DMS79 treated with DMSO at 0.1 percent for 48 hours (cell line): Measurements from ENCODE around the gene TOP2A.
A peak's percentile ranks its signal among the peaks of the same experiment; 100 is the strongest.

Experiments used
- DNase-seq: peaks from one replicate; lab custom pipeline; 2025; lab: John Stamatoyannopoulos, UW

The TOP2A gene

DNA sequence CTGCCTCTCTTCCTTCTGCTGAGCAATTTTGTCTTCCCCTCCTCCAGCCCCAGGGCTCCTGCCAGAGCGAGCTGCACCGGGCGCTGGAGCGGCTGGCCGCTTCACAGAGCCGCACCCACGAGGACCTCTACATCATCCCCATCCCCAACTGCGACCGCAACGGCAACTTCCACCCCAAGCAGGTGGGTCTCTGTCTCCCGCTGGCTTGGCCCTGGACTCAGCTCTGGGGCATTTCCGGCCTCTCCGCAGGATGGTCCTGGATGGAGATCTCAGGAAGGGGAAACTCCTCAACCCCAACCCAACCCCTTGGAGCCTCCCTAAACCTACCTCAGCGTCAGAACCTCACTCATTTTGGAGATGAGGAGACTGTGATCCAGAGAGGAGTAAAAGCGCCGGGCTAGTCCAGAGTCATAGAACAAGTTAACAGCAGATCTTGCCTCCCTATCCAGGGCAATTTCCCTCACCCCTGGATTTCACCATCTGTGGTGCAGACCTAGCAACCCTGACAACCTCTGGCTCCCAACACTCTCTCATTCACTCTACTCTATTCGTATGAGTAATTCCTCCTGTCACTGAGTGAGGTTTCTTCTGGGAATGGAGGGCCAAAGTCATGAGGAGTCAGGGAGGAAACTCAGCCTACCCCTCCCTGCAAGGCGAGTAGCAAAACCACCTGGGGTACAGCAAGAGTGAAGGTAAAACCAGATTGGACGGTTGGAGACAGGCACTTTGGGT, 36.4 kb upstream of the TOP2A start:
- no peak for DNase-seq

DNA sequence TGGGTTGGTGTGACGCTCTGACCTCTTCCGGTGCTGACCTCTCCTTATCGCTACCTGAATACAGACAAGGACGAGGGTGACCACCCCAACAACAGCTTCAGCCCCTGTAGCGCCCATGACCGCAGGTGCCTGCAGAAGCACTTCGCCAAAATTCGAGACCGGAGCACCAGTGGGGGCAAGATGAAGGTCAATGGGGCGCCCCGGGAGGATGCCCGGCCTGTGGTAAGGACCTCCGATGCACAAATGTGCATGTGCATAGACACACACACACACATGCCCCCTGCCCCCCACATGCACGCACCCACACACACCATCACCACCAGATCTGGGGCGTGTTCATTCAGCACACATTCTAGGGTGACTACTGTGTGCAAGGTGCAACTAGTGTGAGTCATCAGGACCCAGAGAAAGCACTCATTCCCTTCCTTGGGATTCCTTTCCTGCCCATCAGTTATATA, 35.3 kb upstream of the TOP2A start:
- no peak for DNase-seq

- DNase-seq, result no peak
These were observed 34.6 kb upstream of the TOP2A start for GRCh38 chr17:40452216-40452787.

DNA sequence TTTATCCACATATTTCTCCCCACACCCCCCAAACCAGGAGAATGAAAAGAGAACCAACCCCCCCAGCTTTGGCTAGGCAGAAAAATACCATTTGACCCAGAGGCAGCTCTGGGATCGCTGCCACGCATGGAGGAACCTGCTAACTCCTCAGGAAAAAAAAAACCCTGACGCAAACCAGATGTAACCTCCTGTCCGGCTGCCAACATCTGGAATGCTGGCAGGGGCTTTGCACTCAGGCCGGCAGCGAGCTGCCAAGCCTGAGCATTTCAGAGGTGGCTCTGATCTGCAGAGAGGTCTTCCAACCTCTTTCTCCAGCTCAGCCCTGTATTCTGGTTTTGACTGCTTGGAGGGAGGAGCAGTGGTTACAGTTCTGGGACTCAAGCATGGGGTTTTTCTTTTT, 33.7 kb upstream of the TOP2A start:
- DNase-seq, result no peak

GRCh38 chr17:40450175-40450574, 32.5 kb upstream of the TOP2A start:
- no peak for DNase-seq

DNA sequence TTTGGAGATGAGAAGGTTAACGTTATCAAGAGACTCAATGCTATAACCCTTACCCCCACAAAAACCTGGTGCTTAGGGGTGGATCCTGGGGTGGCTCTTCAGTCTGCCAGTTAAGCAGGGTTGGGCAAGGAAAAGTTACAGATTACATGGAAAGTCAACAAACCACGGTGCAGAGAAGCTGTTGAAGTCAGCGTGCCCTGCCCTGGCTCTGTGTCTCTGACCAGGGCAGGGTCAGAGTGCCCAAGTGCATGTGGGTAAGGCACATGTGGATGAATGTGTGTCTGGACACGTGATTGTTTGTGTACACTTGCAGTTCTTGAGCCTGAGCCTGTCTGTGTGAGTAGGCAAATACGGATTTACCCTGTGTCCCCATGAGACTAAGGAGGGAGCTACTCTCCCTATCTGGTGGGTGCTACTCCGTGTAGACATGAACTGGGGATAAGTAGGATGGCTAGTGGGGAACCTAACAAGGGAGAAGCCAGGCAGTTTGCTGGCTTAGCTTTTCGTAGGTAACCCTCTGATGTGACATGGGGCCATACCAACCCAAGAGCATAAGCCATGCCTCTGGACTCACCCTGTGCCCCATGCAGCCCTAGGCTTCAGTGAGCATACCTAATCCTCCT, 31.1 kb upstream of the TOP2A start:
- DNase-seq, result no peak

DNA sequence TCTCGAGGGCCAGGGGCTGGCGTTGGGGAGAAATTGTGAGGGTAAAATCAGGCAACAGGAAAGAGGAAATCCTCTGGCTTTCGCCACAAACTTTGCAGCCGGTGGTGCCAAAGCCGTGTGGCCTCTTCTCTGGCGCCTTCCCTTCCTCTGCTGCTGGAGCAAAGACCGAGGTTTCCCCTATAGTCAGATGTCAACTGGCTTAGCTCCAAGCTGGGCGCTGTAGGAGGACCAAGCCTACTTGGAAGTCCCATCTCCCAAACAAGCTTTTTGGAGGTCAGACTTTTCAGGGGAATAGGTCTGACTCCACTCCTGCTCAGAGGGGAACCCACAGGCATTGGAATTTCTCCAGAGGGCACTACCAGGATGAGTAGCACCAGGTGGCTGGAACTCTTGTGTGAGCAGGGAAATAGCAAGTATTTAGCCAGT, 30.5 kb upstream of the TOP2A start:
- no peak for DNase-seq

DNA sequence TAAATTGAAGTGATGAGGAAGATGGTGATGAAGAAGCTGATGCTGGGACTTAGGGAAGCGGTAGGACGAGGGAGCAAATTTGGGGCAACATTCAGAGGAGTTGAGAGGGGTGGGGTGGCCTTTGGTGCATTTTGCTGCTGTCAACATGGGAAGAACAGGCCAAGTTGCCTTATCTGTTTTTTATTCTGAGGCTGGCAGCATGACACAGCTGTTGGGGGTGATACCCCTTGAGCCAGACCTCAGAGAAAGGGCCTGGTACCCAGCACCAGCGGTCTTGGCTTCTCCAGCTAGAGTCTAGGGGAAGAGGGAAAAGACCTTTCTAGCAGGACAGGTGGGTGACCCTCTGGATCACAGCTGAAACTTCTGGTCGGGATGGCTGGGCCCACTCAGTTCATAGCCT, 30.1 kb upstream of the TOP2A start:
- DNase-seq, result no peak

DNA sequence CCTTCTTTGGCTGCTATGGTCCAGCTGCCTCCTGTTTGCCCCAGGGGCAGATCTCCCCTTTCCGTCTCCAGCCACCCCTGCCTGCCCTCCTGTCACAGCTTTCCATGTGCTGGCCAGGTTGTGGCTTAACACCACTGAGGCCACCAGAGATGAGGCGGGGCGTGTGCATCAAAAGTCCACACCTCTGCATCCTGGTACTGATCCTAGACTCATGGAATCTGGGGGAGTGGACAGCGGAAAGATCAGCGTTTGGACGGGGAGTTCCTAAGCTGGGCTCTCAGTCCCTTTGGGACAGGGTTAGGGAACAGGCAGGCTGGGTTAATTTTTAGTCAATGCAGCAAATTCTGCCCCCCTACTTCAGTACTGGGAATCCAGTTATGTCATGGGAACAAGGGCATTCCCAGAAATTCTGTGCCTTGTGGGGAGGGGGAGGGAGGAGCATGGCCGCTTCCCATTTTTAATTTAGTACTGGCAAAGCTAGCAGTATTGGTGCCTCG, 29.5 kb upstream of the TOP2A start:
- DNase-seq, result no peak

GRCh38 chr17:40445751-40446468, 28.2 kb upstream of the TOP2A start:
- DNase-seq, result no peak

DNA sequence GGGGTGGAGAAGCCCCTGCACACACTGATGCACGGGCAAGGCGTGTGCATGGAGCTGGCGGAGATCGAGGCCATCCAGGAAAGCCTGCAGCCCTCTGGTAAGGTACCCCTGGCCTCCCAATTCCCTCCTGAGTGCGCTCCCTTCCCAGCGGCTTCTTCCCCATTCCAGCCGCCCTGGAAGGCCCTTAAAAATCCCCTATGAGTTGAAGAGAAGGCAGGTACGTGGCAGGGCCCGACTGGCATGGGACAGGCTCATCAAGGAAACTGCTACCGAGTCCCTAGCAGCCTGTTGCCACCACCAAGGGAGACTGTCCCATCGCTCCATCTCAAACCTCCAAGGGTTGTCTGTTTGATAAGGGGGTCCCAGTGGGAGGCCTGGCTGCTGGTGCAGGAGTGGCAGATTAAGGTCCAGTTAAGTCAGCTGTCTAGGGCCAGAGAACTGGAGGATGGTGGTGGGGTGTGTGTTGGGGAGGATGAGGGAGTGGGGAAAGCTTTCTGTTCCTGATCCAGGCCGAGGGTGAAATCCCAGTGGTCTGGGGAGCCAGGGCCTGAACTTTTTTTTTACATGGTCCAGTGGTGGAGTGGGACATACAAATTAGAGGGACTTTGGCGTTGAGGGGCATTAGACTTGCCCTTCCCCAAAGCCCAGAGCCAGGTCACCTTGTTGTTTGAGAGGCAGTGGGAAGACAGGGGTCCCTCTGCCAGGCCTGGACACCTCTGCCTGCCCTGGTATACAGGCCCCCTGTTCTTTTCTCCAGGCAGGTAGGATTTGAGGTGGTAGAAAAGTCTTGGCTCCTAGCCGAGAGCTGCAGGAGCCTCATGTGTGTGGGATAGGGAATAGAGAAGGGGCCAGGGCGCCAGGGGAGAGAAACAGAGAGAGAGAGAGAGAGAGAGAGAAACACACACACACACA, 26.5 kb upstream of the TOP2A start:
- peak; percentile 20 for DNase-seq

GRCh38 chr17:40443196-40443987, 25.7 kb upstream of the TOP2A start, which contains the start of gene IGFBP4:
TSS of gene IGFBP4 (plus strand) at chr17:40443450. CDS start at chr17:40443736, 286 bp downstream.
- peak; percentile 61 for DNase-seq

- no peak for DNase-seq
These were observed 24.9 kb upstream of the TOP2A start for GRCh38 chr17:40442392-40443195.

- DNase-seq, result no peak
These were observed 22.5 kb upstream of the TOP2A start for GRCh38 chr17:40440166-40440565.

DNA sequence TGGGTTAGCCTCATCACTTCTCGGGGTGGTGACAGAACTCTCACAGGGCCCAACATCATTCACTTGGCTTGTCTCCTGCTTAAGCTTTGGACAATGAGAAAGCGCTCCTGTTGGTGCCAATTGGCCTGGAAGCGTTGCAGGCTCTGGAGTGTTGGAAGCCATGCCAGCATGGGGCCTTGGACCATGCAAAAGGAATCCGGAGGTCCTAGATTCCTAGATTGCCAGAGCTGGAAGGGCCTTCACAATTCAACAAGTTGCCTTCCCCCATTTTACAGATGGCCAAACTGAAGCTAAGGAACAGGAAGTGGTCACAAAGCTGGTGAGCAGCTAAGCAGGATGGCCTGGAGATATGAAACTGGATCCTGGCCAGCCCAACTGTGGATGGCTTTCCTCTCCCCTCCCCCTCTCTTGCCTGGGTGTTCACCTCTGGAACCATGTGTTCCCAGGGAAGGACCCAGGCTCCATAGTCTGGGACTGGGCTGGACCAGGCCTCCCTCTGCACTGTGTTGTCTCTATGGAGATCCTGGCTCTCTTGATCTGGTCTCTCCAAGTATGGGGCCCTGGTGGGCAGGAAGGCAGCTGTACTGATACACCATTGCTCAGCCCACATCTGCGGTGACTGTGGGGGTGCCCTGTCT, 19.5 kb upstream of the TOP2A start:
- no peak for DNase-seq

DNA sequence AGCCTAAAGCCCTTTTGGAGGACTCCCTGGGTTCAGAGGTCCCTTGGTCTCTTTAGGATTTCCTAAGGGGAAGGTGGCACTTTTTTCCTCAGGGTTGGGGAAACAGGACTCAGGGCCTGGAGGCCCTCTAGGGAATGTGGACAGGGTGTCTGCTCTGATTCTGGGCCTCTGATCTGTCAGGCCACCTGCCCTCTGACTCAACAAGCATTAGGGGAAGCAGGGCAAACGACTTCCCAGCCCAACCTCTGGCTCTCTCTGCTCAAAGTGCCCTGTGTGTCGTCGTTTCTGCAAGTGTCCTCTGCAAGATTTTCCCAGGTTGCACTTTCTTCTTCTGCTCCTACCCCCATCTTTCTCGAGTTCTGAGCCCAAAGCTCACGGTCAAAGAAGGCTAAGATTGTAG, 18.9 kb upstream of the TOP2A start:
- DNase-seq, result no peak

GRCh38 chr17:40433551-40434415, 16.1 kb upstream of the TOP2A start:
- DNase-seq, result no peak

DNA sequence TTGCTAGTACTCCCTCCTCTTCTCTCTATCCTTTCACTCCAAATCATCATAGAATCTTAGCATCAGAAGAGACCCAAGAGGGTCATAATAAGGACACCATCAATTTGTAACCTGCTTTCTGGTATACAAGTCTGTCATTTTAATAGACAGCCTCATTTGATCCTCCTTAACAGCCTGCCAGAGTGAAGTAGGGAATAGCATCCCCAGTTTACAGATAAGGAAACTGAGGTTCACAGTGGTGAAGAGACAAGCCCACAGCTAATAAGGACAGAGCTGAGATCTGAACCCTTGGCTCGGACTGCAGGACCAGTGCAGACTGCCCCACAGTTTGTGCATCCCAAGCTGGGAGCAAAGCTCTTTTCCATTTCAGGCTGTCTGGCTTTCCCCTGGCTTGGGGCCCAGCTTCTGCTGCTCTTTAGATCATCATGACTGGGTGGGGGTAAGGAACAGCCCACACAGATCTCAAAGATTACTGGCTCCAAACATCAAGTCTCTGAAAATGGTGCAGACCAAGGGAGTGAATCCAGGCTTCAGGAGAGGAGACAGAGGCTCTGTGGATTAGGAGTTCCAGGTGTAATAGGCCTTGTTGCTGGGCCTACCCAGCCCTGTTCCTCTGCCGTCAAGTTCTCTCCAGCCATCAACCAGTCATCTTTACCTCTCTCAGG, 15.3 kb upstream of the TOP2A start:
- DNase-seq, result no peak
